Measurements from ENCODE around the gene CEACAM20. TPM values are rescaled to one million over a fixed set of nuclear protein-coding genes. Genes with fewer than 3 reads are reported as not detected.

CEACAM20 gene
- total RNA-seq, 1 donor from 2014 or later, result not detected

- no peak for TF ChIP-seq CTCF (conservative IDR thresholded peaks at IDR 0.05)
- H3K9me3 Mint-ChIP-seq, result no peaks in the 10 kb centered on the region
- no peak overlapping the region for H3K4me3 Mint-ChIP-seq
- no peak for DNase-seq (ENCODE audit: extremely low spot score, unreplicated experiment)
- H3K36me3 Mint-ChIP-seq, result no peaks in the 10 kb centered on the region
- no peak overlapping the region for H3K27ac Mint-ChIP-seq
- peaks cover 5% of the 10 kb centered on the region for H3K27me3 Mint-ChIP-seq
- no peaks in the 10 kb centered on the region for H3K4me1 Mint-ChIP-seq (ENCODE audit: unreplicated experiment)
Observed at GRCh38 chr19:44517146-44517545, 12.3 kb downstream of the CEACAM20 start.

- Mint-ChIP-seq H3K9me3 (no peaks in the 10 kb centered on the region), H3K4me3 (no peak overlapping the region), H3K4me1 (ENCODE audit: unreplicated experiment) (no peaks in the 10 kb centered on the region), H3K27me3 (peaks cover 8% of the 10 kb centered on the region), H3K36me3 (no peaks in the 10 kb centered on the region), H3K27ac (no peak overlapping the region)
- DNase-seq (ENCODE audit: extremely low spot score, unreplicated experiment), result no peak
- TF ChIP-seq CTCF (conservative IDR thresholded peaks at IDR 0.05), result no peak
Observed at GRCh38 chr19:44515907-44516306, 13.6 kb downstream of the CEACAM20 start.

- Mint-ChIP-seq H3K4me1 (ENCODE audit: unreplicated experiment) (no peaks in the 10 kb centered on the region), H3K27me3 (peaks cover 15% of the 10 kb centered on the region)
Observed at GRCh38 chr19:44515031-44515430, 14.4 kb downstream of the CEACAM20 start.

GRCh38 chr19:44512326-44513298 is 16.9 kb downstream of the CEACAM20 start:
- Mint-ChIP-seq H3K27me3 (peaks cover 35% of the 10 kb centered on the region), H3K36me3 (no peaks in the 10 kb centered on the region), H3K9me3 (peaks cover 5% of the 10 kb centered on the region), H3K27ac (no peak overlapping the region), H3K4me3 (no peak overlapping the region), H3K4me1 (ENCODE audit: unreplicated experiment) (no peaks in the 10 kb centered on the region)
- TF ChIP-seq CTCF (conservative IDR thresholded peaks at IDR 0.05), result peak; percentile 69
- DNase-seq (ENCODE audit: extremely low spot score, unreplicated experiment), result no peak

More at GRCh38 chr19:44515031-44515430, 14.4 kb downstream of the CEACAM20 start:
- Mint-ChIP-seq H3K4me3 (no peak overlapping the region), H3K9me3 (no peaks in the 10 kb centered on the region), H3K36me3 (no peaks in the 10 kb centered on the region), H3K27ac (no peak overlapping the region)
- DNase-seq (ENCODE audit: extremely low spot score, unreplicated experiment), result no peak
- TF ChIP-seq CTCF (conservative IDR thresholded peaks at IDR 0.05), result no peak

- Mint-ChIP-seq H3K27ac (no peak overlapping the region), H3K27me3 (peaks cover 58% of the 10 kb centered on the region), H3K36me3 (no peaks in the 10 kb centered on the region), H3K9me3 (peaks cover 13% of the 10 kb centered on the region), H3K4me3 (no peak overlapping the region), H3K4me1 (ENCODE audit: unreplicated experiment) (no peaks in the 10 kb centered on the region)
- TF ChIP-seq CTCF (conservative IDR thresholded peaks at IDR 0.05), result no peak
- no peak for DNase-seq (ENCODE audit: extremely low spot score, unreplicated experiment)
Observed at GRCh38 chr19:44509478-44509877, 20.0 kb downstream of the CEACAM20 start.

All from type B pancreatic cell (in vitro differentiated cells).